AG09319 (cell line): ENCODE measurements around the gene MCRS1.
A peak's percentile ranks its signal among the peaks of the same experiment; 100 is the strongest.

ENCODE experiments used
- DNase-seq: peaks from one replicate; pipeline ENCODE4 v3.0.0-alpha.2; 2010; ENCODE audit warnings: low read depth; ENCODE audit errors: extremely low read depth
- CTCF ChIP-seq: IDR thresholded peaks from 2 replicates; pipeline ENCODE4 v1.5.1; 2011; ENCODE audit warnings: low read depth, mild to moderate bottlenecking, inconsistent platforms, low read length, moderate library complexity

The MCRS1 gene

DNA sequence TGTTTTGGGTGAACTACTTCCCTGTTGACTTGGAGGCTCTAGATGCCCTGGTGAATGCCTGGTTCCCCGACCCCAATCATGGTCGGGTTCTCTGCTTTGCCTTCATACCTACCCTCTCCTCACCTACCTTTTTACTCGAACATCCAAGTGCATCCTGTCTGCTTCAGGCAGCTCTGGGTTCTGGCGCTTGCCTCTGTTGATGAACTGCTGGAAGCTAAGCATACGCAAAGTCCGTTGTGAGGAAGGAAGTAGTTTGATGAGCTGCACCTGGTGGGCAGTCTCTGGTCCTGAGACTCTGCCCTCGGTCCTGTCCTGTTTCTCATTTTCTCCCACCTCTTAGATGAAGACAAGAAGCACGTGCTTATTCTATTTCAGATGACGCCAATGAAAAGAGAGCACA, 15.5 kb downstream of the MCRS1 start:
- no peak for DNase-seq
- no peak for TF ChIP-seq CTCF

DNA sequence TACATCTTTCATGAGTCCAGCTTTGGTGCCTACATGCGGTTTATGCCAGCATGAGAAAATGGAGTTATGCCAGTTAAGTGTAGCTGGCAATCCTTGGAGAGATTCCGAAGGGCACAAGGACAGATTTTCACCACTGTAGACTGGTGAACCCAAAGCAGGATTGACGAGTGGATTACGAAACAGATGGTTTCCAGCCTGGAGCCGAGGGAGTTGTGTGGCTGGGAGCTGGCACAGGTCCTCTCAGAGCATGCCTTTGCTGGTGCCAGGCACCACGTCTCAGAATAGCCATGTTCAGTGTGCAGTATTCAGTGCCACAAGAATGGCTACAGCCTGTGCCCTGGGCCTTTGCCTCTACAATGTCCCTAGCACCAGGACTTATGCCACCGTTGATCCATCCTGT, 15.9 kb downstream of the MCRS1 start:
- no peak for DNase-seq
- TF ChIP-seq CTCF: no peak

DNA sequence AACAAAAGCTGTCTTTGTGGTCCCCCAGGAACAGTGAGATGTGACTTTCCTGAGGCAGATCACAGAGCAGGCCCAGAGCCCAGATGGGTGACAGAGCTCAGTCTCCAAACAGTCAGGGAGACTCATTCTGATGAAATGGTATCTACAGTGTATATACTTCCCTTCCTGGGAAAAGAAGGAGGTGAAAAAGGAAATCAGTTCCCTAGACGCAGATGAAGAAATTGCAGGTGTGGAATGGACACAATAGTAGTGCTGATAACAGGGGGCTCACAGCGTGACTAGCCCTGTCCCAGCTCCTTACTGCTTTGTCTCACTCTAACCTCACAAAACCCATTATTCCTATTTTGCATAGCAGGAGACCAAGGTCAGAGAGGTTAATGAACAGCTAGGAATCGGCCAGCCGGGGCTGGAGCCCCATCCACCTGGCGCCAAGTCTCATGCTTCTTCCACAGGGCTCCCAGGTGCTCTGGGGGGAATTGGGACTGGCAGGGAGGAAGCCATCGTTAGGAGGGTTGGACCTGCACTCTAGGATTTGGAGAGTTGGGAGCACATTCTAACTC, 17.2 kb downstream of the MCRS1 start:
- no peak for TF ChIP-seq CTCF
- no peak for DNase-seq

DNA sequence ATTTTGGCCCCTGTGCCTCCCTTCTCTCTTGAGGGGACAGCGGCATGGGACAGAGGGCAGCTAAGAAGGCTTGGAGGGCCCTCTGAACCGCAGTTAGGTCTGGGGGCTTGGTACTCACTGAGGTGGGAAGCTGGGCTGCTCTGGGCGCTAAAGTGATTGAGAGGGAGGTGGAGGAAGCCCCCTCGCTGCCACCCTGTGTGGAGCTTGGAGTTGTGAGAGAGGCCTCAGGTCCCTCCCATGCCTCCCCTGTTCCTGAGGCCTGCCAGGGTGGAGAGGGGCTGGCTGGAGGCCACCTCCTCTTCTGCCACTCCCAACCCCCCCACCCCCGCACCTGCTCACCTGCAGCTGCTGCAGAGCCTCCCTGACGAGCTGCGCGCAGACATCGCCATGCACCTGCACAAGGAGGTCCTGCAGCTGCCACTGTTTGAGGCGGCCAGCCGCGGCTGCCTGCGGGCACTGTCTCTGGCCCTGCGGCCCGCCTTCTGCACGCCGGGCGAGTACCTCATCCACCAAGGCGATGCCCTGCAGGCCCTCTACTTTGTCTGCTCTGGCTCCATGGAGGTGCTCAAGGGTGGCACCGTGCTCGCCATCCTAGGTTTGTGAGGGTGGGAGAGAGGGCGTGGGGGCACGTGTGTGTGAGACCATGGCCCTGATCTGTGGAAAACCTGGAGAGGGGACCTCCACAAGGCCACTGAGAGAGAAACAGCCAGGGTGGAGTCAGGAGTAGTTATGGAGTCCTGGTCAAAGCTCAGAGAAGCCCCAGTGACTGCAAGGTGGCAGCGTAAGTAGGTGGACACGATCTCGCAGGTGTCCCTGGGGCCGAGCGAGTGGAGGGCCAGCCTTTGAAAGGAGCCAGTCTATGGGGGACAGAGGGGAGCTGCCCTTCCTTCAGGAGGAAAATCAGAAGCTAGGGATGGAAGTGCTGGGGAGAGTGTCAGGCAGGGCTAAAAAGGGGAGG, 17.9 kb downstream of the MCRS1 start:
- no peak for TF ChIP-seq CTCF
- no peak for DNase-seq

- no peak for DNase-seq
- peak; percentile 38 for TF ChIP-seq CTCF
These were observed 18.9 kb downstream of the MCRS1 start for GRCh38 chr12:49548822-49549648.

- TF ChIP-seq CTCF: no peak
- DNase-seq: no peak
These were observed 19.5 kb downstream of the MCRS1 start for GRCh38 chr12:49548481-49548821.
